GM19397 (cell line): ENCODE results near the gene JAKMIP2.
"Not testable (repeated sequence)": the region's sequence is repeated elsewhere in the genome, so short reads cannot be mapped to it uniquely, and the experiment has no call there.

Source experiments
- ATAC-seq: cut with Tn5 transposase; IDR thresholded peaks from one replicate; pipeline ENCODE4 v1.9.1; 2021; ENCODE audit warnings: mild to moderate bottlenecking, moderate library complexity; ENCODE audit not compliant: unreplicated experiment

The JAKMIP2 gene

DNA sequence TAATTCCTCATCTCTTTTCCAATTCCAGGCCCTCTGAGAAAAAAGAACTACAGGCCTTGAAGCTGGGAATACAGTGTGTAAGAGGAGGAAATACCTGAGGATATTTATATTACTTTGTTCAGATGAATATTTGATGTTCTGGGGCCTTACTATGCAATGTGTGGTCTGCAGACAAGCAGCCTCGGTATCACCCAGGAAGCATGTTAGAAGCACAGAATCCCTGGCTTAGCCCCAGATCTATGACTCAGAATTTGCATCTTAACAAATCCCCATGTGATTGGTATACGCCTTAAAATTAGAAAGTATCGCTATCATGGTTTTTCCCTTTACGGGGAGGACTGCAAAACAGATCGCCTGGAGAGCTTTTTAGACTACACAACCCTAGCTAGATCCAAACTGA, 121.0 kb downstream of the JAKMIP2 start:
- no peak for ATAC-seq

DNA sequence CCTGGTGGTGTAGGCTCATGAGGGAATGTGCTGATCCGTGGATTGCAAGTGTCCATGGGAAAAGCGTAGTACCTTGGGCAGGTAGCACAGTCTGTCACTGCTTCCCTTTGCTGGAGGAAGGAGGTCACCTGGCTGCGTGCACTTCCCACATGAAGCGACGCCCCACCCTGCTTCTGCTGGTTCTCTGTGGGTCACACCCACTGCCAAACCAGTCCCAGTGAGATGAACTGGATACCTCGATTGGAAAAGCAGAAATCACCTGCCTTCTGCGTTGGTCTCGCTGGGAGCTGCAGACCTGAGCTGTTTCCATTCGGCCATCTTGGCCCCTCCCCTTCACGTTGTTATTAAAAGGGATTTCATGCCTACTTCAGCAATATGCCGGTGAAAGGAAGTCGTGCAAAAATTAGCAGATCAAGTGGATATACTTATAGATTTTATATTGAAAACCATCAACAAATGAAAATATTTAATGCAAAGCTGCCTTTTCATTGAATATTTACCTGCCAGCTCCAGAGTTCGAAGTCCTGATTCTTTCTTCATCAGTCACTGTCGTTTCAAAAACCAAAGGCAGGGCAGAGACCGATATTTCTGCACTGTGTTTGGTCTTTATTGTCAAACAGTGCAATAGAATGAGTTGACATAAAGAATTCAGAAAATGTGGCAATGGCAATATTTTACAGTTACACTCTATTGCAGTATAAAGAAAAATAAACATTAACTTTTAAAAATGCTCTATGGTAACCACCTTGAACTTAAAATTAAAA, 123.2 kb downstream of the JAKMIP2 start:
- ATAC-seq, result no peak

DNA sequence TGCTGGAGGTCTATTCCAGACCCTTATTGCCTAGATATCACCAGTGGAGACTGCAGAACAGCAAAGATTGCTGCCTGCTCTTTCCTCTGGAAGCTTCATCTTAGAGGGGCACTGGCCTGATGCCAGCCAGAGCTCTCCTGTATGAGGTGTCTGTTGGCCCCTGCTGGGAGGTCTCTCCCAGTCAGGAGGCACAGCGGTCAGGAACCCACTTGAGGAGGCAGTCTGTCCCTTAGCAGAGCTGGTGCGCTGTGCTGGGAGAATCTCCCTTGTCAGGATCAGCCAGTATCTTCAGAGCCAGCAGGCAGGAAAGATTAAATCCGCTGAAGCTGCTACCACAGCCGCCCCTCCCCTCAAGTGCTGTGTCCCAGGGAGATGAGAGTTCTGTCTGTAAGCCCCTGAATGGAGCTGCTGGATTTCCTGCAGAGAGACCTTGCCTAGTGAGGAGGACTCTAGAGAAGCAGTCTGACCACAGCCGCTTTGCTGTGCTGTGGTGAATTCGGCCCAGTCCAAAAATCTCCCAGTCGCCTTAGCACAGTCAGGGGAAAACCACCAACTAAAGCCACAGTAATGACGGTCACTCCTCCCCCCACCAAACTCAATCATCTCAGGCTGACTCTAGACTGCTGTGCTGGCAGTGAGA, 124.1 kb downstream of the JAKMIP2 start:
- no peak for ATAC-seq

DNA sequence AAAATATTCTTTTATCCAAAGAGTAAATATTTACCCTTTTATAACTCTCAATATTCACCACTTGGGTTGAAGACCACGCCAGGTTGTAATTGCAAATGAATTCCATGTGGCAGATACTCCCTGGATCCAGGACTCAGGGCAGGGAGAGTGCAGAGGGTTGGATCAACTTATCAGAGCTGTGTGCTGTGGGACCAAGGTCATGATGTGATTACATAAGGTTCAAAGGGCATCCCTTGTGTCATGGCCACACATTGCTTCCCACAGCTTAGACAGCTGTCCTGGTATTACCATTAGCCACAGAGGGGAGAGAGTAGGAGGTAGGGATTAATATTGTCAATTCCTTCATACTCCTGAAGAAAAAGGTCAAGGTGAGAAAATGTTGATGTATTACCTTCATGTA, 133.9 kb downstream of the JAKMIP2 start:
- ATAC-seq, result no peak

DNA sequence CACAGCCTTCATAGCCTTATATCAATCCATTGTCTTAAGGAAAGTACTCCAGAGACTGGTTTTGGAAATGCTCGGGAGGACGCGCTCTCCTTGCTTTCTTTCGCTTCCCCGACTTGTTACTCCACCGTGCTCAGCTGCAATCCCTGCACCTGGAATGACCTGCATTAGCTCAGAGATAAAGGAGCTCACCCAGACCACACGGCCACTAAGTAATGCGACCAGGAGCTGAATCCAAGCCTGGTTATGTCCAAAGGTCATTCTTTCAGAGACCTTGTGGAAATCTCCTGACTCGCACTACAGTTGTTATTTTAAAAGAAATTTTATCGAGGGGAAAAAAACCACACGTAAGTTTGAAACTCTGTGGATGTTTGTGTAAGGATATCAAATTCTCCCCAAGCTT, 137.3 kb downstream of the JAKMIP2 start:
- ATAC-seq, result no peak

DNA sequence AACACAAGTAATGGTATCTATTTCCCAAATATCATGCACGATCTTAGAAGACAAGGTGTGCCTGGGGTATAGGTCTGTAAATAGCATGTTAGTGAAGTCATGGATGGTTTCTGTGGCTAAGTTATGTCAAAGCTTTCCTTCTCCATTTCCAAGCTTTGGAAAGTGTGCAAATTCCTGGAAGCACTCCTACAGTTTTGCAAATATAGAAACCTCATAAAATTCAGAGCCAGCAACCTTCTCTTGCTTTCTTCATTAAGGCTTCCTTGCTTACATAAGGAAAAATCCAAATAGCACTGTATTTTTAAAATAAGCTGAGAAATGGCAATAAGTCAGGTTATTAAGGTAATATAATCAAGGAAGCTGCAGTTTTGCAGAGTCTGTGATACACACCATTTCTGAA, 138.1 kb downstream of the JAKMIP2 start:
- no peak for ATAC-seq

DNA sequence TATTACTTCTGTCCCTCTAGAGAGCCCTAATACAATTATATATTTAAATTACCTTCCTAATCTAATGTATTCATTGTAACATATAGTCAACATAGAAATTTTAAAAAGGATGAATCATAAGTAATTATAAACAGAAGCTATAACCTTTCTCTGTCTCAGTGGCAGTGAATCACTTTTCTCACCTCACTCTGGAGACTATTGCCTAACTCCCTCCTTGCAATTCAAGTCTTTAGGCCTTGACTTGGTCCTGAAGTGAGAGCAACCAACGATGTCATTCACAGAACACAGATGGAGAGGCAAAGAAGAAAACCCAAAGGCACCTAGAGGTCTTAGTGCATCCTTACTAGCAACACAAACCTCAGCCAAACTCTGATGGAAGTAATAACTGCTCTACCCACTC, 139.4 kb downstream of the JAKMIP2 start:
- ATAC-seq, result no peak

DNA sequence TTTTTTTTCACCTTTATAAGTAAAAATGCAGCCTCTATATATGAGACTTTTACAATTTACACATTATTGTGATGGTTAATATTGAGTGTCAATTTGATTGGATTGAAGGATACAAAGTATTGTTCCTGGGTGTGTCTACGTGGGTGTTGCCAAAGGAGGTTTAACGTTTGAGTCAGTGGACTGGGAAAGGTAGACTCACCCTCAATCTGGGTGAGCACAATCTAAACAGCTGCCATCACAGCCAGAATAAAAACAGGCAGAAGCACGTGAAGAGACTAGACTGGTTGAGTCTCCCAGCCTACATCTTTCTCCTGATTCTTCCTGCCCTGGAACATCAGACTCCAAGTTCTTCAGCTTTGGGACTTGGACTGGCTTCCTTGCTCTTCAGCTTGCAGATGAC, 139.9 kb downstream of the JAKMIP2 start:
- no peak for ATAC-seq

DNA sequence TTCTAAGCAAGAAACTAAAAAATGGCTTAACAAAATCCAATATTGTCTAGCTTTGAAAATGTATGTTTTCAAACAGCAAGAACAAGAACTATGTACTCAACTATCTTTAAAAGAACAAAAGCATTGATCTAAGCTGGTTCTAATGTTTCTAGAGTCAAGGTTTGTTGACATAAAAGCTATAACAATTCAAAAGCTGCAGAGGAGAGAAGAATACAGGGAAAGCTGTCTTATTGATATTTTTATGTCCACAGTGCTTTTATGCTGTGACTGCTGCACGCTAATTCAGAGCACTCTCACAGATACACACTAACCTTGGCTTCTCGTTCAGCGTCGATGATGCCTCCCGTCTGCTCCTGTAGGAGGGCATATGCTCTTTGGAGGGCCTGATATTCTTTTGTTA, 143.2 kb downstream of the JAKMIP2 start:
- no peak for ATAC-seq

DNA sequence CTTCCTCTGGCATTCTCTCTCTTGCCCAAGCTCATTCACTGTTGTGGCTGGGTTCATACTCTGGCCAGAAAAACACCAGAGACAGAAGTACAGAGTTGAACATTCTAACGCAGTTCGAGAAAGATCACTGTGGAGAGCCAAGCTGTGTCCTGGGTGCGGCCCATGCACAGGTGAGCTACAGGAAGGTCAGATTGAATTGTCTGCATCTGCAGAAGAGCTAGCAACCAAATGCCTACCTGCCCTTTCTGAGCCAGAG, 145.9 kb downstream of the JAKMIP2 start:
- ATAC-seq, result no peak

DNA sequence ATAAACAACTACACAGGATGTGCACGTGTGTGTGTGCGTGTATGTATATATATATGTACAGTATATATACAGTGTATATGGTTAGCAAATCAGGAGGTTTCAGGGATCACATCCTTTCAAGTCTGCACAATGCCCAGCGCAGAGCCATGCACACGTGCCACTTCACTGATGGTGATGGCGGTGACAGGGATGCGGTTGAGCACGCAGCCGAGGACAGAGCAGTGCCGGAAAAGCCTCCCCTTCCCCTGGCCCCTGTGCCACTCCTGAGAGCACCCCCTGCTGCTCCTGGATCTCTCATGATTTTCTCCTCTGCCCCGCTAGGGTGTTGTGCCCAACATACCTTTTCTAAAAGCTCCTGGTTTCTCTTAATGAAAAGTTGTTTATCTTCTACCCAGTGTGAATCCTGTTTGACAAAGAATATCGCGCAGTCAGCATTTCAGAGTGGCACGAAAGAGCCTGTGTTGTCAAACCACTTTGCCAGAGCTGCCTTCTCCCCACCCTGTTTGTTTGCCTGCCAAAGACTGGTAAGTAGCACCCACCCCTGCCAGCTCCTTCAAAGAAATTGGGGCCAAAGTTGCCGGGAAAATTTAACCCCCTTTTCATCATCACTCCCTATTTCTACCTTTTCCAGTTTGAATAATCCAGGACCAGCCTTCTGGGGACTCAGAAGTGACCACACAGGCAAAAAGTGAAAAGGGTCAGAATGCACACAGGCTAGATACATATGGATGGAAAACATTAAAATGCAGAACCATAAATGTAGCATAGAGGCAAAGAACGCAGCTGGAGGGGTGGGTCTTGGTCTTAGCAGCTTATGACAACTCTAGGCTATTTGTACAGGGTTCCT, 146.4 kb downstream of the JAKMIP2 start:
- no peak for ATAC-seq

DNA sequence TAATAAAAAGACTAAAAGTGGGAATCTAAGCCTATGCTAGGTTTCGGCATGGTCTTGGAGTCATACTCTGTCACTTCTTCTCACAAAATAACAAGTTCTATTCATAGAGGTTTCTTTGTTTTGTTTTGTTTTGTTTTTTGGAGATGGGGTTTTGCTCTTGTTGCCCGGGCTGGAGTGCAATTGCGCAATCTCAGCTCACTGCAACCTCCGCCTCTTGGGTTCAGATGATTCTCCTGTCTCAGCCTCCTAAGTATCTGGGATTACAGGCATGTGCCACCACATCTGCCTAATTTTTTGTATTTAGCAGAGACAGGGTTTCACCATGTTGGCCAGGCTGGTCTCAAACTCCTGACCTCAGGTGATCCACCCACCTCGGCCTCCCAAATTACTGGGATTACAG, 147.1 kb downstream of the JAKMIP2 start:
- ATAC-seq, result not testable (repeated sequence)

DNA sequence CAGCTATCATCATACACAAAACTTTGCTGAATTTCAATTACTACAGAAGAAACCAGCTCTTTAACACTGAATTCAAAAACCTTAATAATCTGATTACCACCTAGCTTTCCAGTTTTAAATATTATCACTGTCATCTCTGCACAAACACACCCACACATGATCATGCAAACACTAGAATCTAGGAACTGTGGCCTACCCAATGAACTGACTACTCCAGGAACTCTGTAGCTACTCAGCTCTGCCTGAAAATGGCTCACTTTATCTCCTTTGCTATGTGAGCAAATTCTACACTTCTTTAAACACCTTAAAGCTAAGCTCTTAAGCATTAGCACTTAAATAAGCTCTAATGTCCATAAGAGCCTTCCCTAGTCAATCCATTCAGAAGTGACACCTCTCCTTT, 149.4 kb downstream of the JAKMIP2 start:
- ATAC-seq, result no peak

DNA sequence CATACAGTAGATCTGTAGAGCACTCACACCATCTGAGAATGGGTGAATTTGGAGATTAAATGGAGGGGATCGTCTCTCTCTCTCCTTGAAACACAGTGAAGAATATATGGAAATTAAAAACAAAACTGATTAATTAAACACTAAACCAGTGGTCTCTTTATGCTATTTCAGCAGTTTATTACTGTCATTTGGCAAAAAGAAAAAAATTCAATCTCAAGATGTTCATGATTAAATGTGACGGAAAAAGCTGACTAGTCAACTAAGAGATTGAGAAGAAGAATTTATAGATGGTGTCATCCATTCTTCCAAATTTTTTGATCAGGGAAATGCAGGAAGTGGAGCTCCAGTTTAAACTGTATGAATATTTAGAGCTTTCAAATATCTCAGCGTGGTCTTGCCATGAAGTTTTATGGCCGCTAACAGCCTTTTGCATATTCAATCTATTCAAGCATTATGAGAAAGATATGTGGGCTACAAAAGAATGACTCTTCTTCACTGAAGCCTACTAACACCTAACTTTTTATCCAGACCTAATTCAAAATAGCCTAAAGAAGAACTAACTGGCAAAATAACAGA, 151.0 kb downstream of the JAKMIP2 start:
- ATAC-seq, result no peak

DNA sequence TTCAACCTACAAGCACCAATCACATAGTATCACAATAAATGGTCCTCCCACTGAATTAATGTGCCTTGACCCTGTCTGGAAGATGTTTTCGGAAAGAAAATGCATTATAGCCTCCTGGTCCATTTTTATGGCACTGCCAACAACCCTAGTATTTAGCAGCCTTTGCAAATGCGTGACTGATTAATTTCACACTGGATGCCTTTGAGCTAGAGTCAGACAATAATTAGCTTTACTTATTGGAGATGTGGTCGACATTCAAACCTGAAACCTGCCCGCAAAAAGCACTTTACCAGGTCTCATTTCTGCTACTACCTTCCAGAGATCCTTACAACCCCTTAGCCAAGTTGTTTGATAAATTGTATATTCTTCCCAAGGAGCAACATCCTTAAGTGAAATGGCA, 153.3 kb downstream of the JAKMIP2 start:
- no peak for ATAC-seq

DNA sequence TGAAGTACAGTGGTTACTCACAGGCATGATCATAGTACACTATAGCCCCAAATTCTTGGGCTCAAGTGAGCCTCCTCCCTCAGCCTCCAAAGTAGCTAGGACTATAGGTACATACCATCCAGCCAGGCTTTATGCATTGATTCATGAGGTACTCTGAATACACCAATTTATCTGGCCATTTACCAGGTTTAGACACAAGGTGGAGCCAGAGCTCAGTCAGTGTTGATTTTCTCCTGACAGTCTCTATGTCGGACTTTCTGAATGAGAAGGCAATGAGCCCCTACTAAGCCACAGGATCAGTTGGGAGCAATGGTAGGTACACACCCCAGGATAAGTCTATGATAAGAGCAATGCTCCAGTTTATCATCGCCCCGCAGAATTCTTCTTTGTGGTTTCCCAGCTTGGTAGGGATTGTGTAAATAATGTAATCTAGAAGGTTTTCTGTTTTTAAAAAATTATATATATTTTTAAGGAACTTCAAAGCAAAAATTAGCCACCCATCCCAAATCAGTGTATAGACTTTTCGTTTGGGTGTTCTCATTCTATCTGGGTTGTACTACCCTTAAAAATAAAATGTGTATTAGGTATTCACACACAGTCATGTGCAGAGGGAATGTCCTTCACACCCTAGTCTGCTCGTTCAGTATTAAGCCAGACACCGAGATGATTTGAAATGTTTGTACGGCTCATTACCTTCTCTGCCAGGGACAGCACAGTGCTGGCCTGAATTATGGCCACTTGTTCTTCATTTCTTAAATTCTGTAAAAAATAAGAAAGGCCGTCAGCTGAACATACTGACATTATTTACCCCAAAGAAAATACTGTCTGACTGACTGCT, 154.3 kb downstream of the JAKMIP2 start:
- peak; percentile 84 for ATAC-seq

DNA sequence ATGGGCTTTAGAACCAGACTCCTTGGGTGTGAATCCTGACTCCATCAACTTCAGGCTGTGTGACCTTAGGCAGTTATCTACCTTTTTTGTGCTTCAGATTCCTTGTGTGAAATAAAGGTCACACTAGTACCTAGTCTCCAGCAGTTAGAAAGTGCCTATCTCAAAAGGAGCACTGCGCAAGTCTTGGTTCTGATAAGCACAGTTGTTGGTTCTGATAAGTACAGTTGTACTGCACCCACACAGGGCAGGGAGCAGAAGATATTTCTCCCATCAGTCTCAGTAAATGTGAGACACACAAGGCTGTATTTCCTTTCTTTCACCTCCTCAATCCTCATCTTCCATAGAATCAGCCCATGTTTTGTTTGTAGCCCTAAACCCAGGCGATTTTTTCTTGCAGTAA, 156.1 kb downstream of the JAKMIP2 start:
- ATAC-seq, result no peak

DNA sequence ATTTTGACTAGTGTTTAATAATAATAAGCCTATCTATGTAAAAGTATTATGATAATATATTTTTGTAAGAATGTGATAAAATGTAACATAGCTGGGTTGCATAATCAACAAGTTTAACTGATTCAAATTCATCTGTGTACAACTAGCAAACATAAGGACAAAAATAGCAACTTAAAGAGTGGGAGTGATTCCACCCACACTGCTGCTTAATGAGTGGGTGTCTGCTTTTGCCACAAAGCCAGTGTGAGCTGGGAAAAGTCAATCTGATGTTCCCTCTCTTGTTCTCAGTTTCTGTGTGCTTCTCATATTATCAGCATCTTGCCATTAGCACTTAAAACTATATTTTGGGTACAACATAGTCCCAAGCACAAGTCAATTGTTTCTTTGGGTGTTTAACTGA, 161.5 kb downstream of the JAKMIP2 start:
- ATAC-seq, result no peak

DNA sequence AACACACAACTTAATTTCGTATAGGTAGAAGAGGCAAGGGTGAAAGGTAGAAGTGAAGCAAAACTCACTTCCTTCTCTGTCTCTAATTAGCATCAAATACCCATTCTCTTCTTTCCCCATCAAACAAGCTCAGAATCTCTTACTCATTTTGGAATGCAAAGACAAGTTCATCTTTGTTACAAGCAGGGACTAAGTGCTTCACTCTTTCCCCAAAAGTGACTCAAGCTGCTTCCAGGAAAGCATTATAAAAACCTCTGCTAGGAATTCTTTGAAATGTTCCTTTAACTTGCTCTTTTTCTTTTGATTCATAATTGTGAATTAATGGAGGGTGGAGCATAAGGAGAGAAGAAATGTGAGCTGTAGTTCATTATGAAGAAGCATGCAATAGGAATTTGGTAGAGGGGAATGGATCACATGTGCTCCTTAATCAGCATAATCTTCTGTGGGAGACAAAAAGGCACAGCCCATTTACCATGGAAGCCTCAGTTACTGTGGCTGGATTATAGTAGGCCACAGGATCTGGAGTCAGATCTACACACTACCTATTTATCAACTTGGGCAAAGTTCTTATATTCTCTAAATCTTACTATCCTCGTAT, 163.1 kb downstream of the JAKMIP2 start:
- ATAC-seq, result no peak

DNA sequence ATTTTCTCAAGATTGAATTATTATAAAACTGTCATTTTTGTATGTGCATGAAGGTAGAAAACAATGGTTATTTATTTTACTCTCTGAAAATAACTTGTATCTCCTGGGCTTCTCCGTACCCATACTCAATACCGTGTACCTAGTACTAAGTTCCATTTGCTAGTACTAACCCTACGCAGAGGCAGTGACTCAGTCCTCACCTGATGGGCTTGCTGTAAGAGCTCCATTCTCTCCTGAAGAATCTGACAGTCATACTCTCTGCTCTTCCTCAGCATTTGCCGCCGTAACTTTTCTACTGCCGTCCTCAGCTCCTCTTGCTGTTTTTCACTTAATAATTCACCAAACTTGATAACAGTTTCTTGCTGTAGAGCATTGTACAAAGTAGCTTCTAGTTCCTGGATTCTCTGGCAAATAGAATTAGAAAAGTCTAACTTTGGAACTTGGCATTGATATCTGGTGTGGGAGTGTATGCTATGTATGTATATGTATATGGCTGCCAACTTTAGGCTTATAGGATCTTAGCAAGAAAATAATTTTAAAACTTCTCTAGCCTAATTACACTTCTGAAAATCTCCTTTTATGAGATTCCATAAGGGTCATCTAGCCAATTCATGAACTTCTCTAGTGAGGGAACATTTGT, 164.7 kb downstream of the JAKMIP2 start:
- ATAC-seq, result no peak
